ENCODE data around the gene TMEM43. TPM values are rescaled to one million over a fixed set of nuclear protein-coding genes. Genes with fewer than 3 reads are reported as not detected.

TMEM43 gene
- total and polyA plus RNA-seq, 12 donors: 23.9 to 98.0 (median 38.2) TPM

- Histone ChIP-seq H3K27me3 (no peaks in the 10 kb centered on the region), H3K27ac (no peak overlapping the region), H3K9me3 (no peaks in the 10 kb centered on the region), H3K36me3 (peaks cover 2 to 56% (median 36%) of the 10 kb centered on the region in 9 donors), H3K4me3 (no peak overlapping the region), H3K4me1 (peaks cover 7 to 41% (median 36%) of the 10 kb centered on the region in 9 donors)
- ATAC-seq (no peak), DNase-seq (no peak)
- intact Hi-C loops (cut with DNase I): loop anchor here in 3 of 10 donors (5.0 to 10.0 kb wide), 3 partner anchors 50 to 473 kb away; partner anchors contain the start of genes LSM3 (in 2 of the 3) and XPC (in 2 of the 3)
- TF ChIP-seq CTCF (IDR thresholded peaks at IDR 0.05): no peak
- 93 to 95% methylated on average over 12 of the region's 12 CpGs for WGBS, 2 donors
Observed at GRCh38 chr3:14127516-14128161, 2.8 kb downstream of the TMEM43 start.

GRCh38 chr3:14128724-14129123 lies 3.9 kb downstream of the TMEM43 start:
- no peak overlapping the region for H3K4me3 ChIP-seq
- DNase-seq (no peak), ATAC-seq (no peak)
- WGBS, 2 donors: 97 to 98% methylated on average over 5 of the region's 5 CpGs
- H3K36me3 ChIP-seq: peaks cover 6 to 67% (median 47%) of the 10 kb centered on the region in 9 donors
- H3K9me3 ChIP-seq: no peaks in the 10 kb centered on the region
- intact Hi-C loops (cut with DNase I): loop anchor here in 3 of 10 donors (5.0 to 10.0 kb wide), 3 partner anchors 49 to 474 kb away; partner anchors contain the start of genes LSM3 (in 2 of the 3) and XPC (in 2 of the 3)
- no peak for TF ChIP-seq CTCF (IDR thresholded peaks at IDR 0.05)
- H3K4me1 ChIP-seq: peaks cover 4 to 32% (median 26%) of the 10 kb centered on the region in 9 donors
- no peaks in the 10 kb centered on the region for H3K27me3 ChIP-seq
- H3K27ac ChIP-seq: no peak overlapping the region

- no peak for TF ChIP-seq CTCF (IDR thresholded peaks at IDR 0.05)
- intact Hi-C loops (cut with DNase I): loop anchor here in 3 of 10 donors (5.0 to 10.0 kb wide), 3 partner anchors 48 to 474 kb away; partner anchors contain the start of genes LSM3 (in 2 of the 3) and XPC (in 2 of the 3)
- Histone ChIP-seq H3K36me3 (peaks cover 9 to 73% (median 48%) of the 10 kb centered on the region in 9 donors), H3K9me3 (no peaks in the 10 kb centered on the region), H3K4me3 (no peak overlapping the region), H3K27ac (no peak overlapping the region), H3K27me3 (no peaks in the 10 kb centered on the region), H3K4me1 (peaks cover 4 to 28% (median 23%) of the 10 kb centered on the region in 9 donors)
- WGBS, 2 donors: 93 to 97% methylated on average over 6 of the region's 6 CpGs
- DNase-seq (no peak), ATAC-seq (no peak)
Observed at GRCh38 chr3:14129296-14129695, 4.4 kb downstream of the TMEM43 start.

GRCh38 chr3:14130230-14130629 lies 5.4 kb downstream of the TMEM43 start:
- ATAC-seq: no peak
- Histone ChIP-seq H3K27me3 (no peaks in the 10 kb centered on the region), H3K36me3 (peaks cover 9 to 82% (median 56%) of the 10 kb centered on the region in 9 donors), H3K27ac (no peak overlapping the region), H3K9me3 (no peaks in the 10 kb centered on the region), H3K4me1 (peaks cover 4 to 25% (median 23%) of the 10 kb centered on the region in 9 donors), H3K4me3 (no peak overlapping the region)
- TF ChIP-seq CTCF (IDR thresholded peaks at IDR 0.05): no peak
- 97 to 99% methylated on average over 4 of the region's 4 CpGs for WGBS, 2 donors
- no peak for DNase-seq
- intact Hi-C loops (cut with DNase I): no loop called here
